Pons (tissue), 1 donor: Measurements from ENCODE around the gene OPN4.

Source experiments
- DNase-seq: peaks from one replicate; pipeline ENCODE4 v3.0.0-alpha.2; 2016; ENCODE audit warnings: low spot score

The OPN4 gene

DNA sequence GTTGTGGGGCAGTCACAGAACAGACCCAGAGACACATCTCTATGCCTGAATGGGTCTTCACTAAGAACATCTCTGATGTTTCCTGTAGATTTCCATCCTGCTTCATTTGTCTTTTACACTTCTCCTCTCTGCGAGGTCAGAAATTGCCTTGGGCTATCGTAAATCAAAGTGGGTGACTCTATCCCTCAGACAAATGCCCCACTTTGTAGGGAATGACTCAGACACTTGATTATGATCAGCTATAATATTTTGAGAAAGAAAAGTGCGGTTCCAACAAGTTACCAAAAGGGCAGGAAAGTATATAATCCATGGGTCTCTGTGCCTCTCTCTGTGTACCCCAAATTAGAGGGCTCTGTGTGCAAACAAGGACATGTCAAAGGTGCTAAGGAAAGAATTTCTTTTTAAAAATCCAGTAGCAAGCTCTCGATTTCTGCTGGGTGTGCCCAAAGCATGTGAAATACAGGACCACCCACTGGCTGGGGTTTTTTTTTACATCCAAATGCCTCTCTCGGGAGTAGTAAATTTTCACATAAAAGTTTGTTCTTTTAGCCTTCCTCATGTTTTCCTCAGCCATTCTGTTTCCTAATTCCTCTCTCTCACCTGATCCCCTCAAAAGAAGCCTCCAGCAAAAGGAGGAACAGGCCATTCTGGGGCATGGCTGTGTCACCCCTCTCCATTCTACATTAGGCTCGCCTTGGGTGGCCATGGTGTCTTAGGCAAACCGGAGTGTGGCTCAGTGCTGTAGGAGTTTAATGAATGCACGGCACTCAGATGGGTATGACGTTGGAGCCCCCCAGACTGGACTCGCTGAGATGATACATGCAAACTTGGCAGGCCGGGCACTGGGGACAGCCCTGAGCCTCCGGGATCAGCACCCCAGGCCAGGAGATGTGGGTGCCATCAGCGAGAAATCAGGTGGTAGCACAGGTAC, 6.3 kb upstream of the OPN4 start:
- no peak for DNase-seq

DNA sequence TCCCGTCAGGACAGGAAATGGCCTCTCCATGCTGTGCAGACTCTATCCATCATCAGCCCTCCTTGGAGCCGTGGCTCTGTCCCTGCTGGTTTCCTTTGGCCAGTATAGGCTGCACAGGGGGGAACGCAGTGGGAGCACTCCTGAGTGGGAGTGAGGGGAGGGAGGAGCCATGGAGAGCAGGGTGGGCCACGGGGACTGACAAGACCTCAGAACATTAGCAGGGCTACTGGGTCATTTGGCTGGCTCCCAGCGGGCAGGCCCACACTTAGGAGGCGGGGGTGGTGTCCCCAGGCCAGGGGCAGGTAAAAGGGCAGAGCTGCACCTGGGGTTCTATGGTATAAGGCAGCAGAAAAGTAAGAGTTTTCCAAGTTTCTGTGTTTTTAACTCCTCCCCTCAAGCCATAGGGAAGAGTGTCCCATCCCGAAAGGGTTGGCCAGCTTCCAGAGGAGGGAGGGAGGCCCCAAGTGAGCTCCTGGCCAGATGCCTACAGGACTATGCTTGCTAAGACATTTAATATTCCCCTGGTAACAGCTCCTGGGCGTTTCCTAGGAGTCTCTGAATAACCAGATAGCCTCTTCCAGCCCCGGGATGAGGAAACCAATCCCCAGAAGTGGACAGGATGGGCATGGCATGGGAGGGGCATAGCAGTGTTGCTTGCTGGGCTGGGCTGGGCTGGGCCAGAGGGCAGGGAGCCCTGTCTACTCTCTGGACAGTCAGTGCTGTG, 5.5 kb upstream of the OPN4 start:
- no peak for DNase-seq

DNA sequence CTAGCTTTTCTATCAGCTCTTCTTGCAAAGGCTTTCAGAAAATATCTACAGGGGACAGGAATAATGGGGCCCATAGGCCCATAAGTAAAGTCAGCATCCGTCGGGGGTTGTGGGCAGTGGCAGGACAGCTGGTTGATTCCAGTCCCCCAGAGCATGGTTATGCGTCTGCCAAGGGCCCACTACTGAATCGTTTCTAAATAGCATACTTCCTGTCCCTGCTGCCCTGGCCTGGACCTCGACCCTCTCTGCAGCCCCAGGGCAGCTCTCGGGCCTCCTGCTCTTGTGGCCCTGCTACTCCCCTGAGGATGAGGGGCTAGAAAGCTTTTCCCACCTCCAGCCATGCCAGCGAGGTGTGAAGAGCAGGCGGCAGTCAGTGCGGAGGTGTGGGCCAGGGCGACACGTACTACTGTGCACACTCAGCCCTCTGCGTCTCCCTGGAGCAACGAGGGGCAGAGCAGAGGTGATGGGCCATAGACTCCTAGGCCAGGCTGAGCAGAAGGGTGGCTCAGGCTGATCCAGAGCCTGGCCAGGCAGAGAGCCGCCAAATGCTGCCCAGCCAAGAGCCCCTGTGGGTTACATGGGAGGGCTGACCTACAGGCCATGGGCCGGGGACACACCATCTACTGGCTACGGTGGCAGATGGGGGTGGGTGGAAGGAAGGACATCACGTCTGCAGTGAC, 4.7 kb upstream of the OPN4 start:
- no peak for DNase-seq

DNA sequence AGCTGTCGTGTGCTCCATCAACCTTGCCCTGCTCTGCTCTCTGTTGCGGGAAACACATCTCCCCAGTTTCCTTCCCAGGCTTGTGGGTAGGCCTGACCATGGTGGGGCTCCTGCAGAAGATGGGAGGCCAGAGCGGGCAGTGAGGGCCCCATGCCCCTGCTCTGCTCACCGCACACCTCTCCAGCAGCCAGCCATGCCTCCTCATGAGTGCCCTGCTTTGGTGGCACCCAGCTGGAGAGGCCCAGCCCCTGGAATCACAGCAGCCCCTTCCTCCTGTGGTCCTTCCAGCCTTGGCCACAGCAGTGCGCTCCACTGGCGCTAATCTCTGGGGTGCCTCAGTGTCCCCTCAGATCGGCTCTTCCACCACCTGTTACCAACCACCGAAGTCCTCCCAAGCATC, 4.2 kb upstream of the OPN4 start:
- no peak for DNase-seq

DNA sequence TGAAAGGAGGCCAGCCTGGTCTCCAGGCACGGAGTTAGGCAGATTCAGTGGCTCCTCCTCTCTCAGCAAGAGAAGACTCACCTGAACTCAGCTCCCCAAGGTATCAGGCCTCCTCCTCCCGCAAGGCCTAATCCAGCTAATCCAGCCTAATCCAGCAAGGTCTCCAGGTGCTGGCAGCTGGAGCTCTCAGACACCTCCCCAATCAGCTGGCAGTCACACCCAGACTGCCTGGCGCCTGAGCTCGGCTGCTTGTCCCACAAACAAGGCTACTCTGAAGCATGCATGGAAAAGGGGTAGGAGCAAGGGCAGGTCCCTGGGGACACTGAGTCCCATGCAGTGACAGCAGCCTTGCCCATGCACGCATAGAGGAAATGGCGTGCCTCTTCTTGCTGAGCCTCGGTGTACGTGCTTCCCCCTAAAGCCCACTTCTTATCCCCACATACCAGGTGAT, 3.3 kb upstream of the OPN4 start:
- no peak for DNase-seq

DNA sequence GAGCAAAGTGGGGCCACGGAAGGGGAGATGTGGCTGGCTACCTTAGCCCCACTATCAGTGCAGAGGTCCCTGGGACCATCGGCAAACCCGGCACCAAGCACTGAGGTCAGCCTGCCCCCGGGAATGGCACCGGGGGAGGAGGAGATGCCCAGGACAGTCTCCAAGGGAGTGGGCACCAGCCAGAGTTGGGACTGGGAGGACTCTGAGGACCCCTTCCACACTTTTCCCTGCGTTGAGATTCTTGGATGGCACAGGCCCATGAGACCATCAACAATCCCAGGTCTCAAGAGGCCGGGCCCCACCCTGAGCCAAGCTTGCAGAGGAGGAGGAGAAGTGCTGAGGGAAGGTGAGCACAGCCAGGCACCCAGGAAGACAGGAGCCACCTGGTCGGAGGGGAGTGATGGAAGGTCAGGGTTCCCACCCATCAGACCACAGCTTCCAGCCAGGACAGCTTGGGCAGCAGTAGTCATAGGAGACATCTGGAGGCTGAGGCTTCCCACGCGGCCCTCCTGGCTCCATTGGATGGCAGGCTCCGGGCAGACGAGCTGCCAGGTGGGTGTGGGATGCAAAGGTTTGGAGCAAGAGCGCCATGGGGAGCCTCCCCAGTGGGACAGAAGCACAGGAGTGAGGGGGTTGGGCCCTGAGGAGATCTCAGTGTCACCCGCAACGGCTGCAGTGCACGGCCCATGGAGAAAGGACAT, 2.6 kb upstream of the OPN4 start:
- no peak for DNase-seq

DNA sequence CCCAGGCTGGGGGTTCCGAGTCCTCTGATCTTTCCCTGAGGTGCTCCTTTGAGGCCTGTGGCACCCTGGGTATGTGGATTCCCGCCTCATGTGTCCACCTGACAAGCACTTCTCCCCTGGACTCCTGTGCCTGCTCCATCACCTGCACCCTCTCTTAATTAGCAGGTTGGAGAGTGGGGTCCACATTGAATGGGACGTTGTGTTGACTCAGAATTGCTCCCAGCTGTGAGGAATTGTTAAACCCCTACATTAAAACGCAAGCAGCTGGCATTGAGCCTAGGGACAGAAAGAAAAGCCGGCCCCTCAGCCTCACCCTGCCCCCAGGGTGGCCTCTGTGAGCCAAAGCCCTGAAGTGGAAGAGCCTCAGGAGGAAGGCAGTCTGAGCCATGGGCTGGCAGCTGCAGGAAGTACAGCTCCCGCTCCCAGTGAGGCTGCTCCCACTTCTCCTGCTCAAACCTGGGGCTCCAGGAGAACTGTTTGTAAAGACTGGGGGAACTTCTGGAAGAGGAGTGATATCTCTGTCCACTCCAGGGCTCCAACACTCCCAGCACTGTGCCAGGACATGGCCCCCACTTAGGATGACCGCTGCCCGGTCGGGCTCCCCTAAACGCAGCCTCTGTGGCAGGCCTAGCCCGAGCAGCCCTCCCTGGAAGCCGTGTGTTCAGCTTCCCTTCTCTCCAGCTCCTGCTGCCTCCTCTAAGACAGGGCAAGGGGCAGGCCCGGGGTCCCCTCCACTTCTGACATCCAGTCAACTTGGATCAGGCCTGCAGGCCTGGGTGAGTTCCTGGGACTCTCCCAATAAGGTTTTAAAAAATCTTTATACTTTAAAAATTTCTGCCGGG, 1.8 kb upstream of the OPN4 start:
- no peak for DNase-seq

DNA sequence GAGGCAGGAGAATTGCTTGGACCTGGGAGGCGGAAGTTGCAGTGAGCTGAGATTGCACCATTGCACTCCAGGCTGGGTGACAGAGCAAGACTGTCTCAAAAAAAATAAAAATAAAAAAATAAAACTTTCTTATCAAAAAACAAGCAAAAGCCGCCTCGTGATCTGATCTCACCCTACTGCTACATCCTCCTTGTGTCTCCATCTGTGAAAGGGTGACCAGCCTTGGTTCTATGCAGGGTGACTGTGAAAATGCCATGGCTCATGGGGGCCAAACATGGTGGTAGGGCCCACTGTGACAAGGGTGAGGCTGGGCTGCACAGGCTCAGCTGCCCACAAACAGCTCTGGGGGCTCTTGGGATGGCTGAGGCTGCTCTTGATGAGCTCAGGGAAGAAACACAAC, 968 bp upstream of the OPN4 start:
- DNase-seq = no peak

DNA sequence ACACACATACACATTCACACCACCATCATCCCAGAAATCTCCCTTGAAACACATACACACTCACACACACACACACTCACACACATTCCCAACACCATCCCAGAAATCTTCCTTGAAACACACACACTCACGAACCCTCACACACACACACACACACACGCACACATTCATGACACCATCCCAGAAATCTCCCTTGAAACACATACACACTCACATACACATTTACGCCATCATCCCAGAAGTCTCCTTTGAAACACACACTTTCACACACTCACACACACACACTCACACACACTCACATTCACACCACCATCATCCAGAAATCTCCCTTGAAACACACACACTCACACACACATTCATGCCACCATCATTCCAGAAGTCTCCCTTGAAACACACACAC, 360 bp upstream of the OPN4 start:
- no peak for DNase-seq

DNA sequence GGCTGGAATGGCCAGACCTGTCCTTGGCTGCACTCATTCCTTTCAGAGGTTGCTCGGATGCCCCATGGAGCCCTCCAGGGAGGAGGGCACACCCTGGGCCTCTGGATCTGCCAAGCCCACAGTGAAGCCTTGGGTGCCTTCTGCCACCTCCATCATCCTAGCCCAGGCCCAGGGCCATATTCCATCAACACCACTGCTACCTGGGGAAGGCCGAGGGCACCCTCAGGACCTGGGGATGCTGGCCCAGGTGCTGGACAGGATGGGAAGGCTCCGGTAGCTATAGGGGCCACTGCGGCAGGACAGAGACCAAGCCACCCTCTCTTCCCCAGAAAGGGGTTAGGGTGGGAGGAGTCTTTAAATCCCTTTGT, 810 bp downstream of the OPN4 start:
- no peak for DNase-seq

DNA sequence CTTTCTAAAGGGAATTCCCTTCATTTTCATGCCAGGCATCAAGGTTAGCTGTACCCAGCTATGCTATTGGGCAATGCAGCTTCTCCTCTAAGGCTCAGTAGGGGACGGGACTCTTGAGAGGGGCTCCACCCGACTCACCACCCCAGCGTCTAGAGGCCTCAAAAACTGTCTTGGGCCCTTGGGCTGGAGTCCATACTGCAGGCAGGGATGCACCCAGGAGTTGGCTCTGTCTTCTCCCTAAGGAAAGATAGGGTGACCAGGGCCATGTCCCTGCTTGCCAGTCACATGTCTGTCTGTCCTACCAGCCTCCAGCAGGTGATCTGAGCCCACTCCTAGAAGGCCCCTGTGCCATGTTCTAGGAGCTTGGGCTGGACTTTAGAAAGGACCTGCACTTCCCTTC, 1.2 kb downstream of the OPN4 start:
- DNase-seq = no peak

DNA sequence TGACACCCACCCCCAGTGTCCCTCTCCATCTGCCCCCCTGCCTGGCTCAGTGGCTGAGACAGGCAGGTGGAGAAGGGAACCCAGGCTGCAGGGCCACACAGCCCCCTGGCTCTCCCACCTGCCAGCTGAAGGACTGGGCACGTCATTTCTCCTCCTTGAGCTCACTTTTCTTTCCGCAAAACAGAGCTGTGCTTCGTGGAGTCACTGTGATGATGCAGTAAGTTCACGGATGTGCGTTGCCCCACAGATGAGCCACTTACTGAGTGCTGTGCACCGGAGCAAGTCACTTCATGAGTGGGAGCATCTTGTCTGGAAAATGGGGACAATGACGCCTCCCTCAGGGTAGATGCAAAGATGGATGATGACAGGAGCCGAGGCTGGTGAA, 2.7 kb downstream of the OPN4 start:
- DNase-seq = no peak

DNA sequence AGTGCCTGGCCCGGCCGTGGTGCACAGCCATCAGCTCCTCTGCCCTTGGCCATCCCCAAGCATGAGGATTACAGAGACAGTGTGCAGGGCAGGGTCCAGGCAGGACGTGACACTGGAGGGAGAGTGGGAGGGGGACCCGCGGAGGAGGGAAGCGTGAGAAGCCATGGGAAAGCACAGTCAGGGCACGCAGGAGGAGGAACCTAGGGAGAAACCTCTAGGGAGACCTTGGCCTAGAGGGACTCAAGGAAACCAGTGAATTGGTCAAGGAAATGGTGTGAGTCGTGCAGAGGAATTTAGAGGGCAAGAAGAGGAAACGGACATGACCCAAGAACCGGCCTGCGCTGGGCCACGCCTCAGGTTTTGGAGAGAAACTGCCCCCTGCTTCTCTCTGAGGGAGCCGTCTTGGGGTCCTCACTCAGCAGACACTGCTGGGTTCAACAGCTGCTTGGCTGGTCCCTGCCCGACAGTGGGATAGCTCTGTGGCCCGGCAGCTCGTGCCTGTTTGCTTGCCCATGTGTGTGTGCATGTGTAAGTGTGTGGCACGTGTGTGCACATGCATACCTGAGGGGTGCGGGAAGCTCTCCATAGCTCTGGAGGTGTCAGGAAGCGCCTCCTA, 3.2 kb downstream of the OPN4 start:
- DNase-seq = no peak

DNA sequence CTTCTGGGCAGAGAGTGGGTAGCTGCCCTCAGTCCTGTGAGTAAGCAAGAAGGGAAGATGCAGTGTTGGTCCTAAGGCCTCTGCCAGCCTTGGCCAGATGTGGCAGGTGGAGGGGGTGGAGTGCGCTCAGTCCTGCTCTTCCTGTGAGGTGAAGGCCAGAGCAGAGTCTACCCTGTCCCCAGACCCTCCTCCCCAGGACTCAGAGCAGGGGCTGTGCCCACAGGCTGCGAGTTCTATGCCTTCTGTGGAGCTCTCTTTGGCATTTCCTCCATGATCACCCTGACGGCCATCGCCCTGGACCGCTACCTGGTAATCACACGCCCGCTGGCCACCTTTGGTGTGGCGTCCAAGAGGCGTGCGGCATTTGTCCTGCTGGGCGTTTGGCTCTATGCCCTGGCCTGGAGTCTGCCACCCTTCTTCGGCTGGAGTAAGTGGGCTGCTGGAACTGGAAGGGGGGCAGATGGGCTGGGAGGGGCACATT, 4.0 kb downstream of the OPN4 start:
- DNase-seq = no peak

DNA sequence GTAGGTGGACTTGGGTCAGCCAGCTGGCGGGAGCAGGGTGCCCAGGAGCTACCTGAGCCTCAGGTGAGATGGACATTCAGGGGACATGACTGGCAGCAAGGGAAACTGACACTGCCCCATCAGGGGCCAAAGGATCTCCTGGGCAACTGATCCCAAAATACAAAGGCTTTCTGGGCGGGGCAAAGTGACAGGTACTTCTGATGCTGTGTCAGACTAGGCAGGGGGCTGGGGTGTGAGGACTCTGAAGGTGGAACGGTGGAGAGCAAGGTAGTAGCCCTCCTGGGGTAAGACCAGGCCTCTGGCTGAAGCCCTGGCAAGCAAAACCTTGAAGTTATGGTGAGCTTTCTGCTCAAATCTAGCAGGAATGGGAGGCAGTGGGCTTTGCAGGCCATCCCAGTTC, 4.4 kb downstream of the OPN4 start:
- DNase-seq = no peak

DNA sequence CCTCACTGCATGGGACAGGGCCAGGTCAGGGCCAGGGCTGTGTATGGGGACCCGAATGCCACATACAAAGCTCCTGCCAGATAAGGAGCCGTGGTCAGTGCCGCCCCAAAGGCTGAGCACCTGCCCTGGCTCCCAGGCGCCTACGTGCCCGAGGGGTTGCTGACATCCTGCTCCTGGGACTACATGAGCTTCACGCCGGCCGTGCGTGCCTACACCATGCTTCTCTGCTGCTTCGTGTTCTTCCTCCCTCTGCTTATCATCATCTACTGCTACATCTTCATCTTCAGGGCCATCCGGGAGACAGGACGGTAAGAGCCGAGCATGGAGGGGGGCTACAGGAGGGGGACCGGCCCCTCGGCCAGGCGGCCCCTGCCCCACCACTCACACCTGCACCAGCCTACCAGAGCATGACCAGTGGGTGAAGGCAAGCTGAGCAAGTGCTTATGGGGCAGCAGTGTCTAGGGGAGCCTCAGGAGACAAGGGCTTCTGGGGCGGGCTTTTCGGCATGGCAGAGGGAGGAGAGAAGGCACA, 4.9 kb downstream of the OPN4 start:
- no peak for DNase-seq

DNA sequence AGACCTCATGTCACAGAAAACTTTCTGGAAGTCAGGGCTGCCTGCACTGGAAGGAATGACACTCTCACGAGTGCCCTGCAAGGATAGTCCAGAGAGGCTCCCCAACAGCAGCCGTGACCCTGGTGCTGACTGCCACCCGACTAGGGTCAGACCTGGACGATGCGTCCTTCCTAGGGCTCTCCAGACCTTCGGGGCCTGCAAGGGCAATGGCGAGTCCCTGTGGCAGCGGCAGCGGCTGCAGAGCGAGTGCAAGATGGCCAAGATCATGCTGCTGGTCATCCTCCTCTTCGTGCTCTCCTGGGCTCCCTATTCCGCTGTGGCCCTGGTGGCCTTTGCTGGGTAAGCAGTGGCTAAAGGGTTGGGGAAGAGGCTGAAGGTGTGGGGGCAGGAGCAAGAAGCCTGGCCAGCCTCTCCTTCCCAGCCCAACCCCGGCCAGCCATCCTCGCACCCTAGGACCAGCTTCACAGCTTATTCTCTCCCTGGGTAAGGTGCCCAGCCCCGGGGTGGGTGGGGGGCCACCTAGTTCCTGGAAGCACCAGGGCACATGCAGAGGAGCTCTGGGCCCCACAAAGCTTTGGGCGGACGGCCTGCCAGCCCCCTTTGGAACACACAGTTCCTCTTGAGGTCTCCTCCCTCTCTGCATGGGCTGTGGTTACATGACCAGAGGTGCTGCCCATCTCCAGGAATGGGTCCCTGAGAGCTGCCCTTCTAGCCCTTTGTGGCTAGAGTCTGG, 5.5 kb downstream of the OPN4 start:
- no peak for DNase-seq

DNA sequence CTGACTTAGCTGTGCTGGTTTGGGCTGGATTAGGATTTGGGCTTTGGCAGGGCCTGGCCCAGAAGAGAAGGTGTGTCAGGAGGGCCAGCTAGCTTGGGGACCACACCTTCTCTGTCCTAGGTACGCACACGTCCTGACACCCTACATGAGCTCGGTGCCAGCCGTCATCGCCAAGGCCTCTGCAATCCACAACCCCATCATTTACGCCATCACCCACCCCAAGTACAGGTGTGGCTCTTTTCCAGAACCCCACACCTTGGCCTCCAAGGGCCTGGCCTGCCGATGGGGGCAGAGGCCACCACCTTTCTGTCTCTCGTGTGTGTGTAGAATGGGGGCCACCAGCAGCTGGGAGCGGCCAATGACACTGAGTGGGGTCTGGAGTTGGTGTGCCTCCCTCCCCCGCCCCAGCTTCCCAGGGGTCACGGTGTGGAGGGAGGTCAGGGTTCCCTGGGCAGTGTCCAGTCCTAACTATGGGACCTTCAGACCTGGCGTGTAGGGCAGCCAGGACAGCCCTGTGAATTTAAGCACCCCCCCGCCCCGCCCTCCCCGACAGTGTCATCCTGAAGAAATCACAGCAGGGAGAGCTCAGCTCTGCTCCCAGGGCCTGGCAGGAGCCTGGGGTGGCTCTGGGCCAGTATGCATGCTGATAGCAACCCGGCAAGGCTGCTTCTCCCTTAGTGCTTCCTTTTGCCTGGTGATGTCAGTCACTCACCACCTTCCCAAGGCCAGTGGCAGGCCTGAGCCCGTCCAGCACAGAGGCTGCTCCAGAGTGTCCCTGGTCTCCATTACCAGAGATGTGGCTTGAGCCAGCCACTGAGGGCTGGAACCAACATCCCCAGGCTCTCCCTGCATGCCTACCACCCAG, 7.0 kb downstream of the OPN4 start:
- no peak for DNase-seq
